HG02588 (cell line): Measurements from ENCODE around the gene SYNDIG1.

Experiments
- ATAC-seq: cut with Tn5 transposase; IDR thresholded peaks from one replicate; pipeline ENCODE4 v1.9.1; 2021; ENCODE audit warnings: mild to moderate bottlenecking, moderate library complexity; ENCODE audit not compliant: unreplicated experiment

Gene SYNDIG1

GRCh38 chr20:24446811-24447210 is 22.6 kb upstream of the SYNDIG1 start:
- ATAC-seq, result no peak

- no peak for ATAC-seq
These were observed 21.3 kb upstream of the SYNDIG1 start for GRCh38 chr20:24448170-24448569.

- ATAC-seq, result no peak
These were observed 20.3 kb upstream of the SYNDIG1 start for GRCh38 chr20:24449026-24449720.

- ATAC-seq, result no peak
These were observed 19.3 kb upstream of the SYNDIG1 start for GRCh38 chr20:24450177-24450576.

GRCh38 chr20:24450624-24451376 is 18.6 kb upstream of the SYNDIG1 start:
- ATAC-seq, result no peak

GRCh38 chr20:24451428-24451827 is 18.0 kb upstream of the SYNDIG1 start:
- no peak for ATAC-seq

GRCh38 chr20:24452016-24452415 is 17.4 kb upstream of the SYNDIG1 start:
- ATAC-seq, result no peak

GRCh38 chr20:24452498-24453127 is 16.8 kb upstream of the SYNDIG1 start:
- no peak for ATAC-seq

GRCh38 chr20:24453869-24454268 is 15.6 kb upstream of the SYNDIG1 start:
- no peak for ATAC-seq

- no peak for ATAC-seq
These were observed 14.3 kb upstream of the SYNDIG1 start for GRCh38 chr20:24455081-24455480.

GRCh38 chr20:24456398-24456781 is 13.0 kb upstream of the SYNDIG1 start:
- no peak for ATAC-seq

- ATAC-seq, result no peak
These were observed 11.0 kb upstream of the SYNDIG1 start for GRCh38 chr20:24458436-24458835.

- ATAC-seq, result no peak
These were observed 9.7 kb upstream of the SYNDIG1 start for GRCh38 chr20:24459733-24460132.

- no peak for ATAC-seq
These were observed 8.7 kb upstream of the SYNDIG1 start for GRCh38 chr20:24460712-24461111.

- no peak for ATAC-seq
These were observed 7.6 kb upstream of the SYNDIG1 start for GRCh38 chr20:24461848-24462247.

- no peak for ATAC-seq
These were observed 6.9 kb upstream of the SYNDIG1 start for GRCh38 chr20:24462460-24463010.

GRCh38 chr20:24465159-24465558 is 4.3 kb upstream of the SYNDIG1 start:
- no peak for ATAC-seq

GRCh38 chr20:24465730-24466129 is 3.7 kb upstream of the SYNDIG1 start:
- no peak for ATAC-seq

- no peak for ATAC-seq
These were observed 871 bp upstream of the SYNDIG1 start for GRCh38 chr20:24468401-24469115.

GRCh38 chr20:24469894-24470745 is 691 bp downstream of the SYNDIG1 start:
- no peak for ATAC-seq
